Sigmoid colon (tissue), 7 donors: Measurements from ENCODE around the gene CSPG4. TPM values are rescaled to one million over a fixed set of nuclear protein-coding genes. Genes with fewer than 3 reads are reported as not detected.
"Not testable (repeated sequence)": the region's sequence is repeated elsewhere in the genome, so short reads cannot be mapped to it uniquely, and the experiment has no call there.

Source experiments
- DNase-seq: peaks from one replicate; pipeline ENCODE4 v3.0.0-alpha.2; 2019
- H3K27ac ChIP-seq, 4 donors: fragments of 200-600 bp; sonication (generic); one replicate each; pipeline ENCODE4 v1.5.1; 2016 to 2019; ENCODE audit warnings: mild to moderate bottlenecking in 1 of 4
- H3K27me3 ChIP-seq, 3 donors: fragments of 200-600 bp; sonication (generic); one replicate each; pipeline ENCODE4 v1.5.1; 2019; ENCODE audit warnings: mild to moderate bottlenecking in 1 of 3
- H3K36me3 ChIP-seq, 4 donors: fragments of 200-600 bp; sonication (generic); one replicate each; pipeline ENCODE4 v1.5.1; 2016 to 2019
- H3K4me1 ChIP-seq, 4 donors: fragments of 200-600 bp; sonication (generic); one replicate each; pipeline ENCODE4 v1.5.1; 2017 to 2019
- H3K4me3 ChIP-seq, 4 donors: fragments of 200-600 bp; sonication (generic); one replicate each; pipeline ENCODE4 v1.5.1; 2017 to 2019; ENCODE audit warnings: mild to moderate bottlenecking in 2 of 4, moderate library complexity in 1 of 4
- H3K9me3 ChIP-seq, 4 donors: fragments of 200-600 bp in 3 of 4; sonication (generic) in 3 of 4; one replicate each; pipeline versions ENCODE4 v1.5.1 to v1.6.1; 2013 to 2019
- EP300 ChIP-seq, 4 donors: sonication (generic); formaldehyde crosslinking; IDR thresholded peaks; one replicate each; pipeline ENCODE4 v1.6.1; 2017; ENCODE audit warnings: antibody characterized with exemption in 4 of 4
- POLR2A ChIP-seq, 2 donors: fragments of 450-650 bp; IDR thresholded peaks; one replicate each; pipeline ENCODE4 v1.6.1; 2016; ENCODE audit warnings: antibody characterized with exemption in 2 of 2, mild to moderate bottlenecking in 2 of 2, moderate library complexity in 2 of 2
- POLR2AphosphoS5 ChIP-seq, 4 donors: sonication (generic); formaldehyde crosslinking; IDR thresholded peaks; one replicate each; pipeline ENCODE4 v1.6.1; 2017; ENCODE audit warnings: antibody characterized with exemption in 4 of 4
- WGBS, 2 donors: extraction: QIAGEN DNeasy Blood & Tissue Kit; methylation state at CpG; one replicate each; pipeline ENCODE4 v1.1.7; 2013; 5-methylcytosine and 5-hydroxymethylcytosine counted together
- intact Hi-C: fragments of 100-400 bp; cut with DNase I; formaldehyde crosslinking; loops from one replicate; pipeline ENCODE4 v1.15.1; 2023
- polyA plus RNA-seq, 3 donors: library from polyadenylated mRNA; stranded (reverse); fragments of 200-250 nt; gene quantifications; one replicate each; pipeline ENCODE4 v1.2.3, GENCODE V29; 2013
- total RNA-seq, 4 donors: library from RNA; depleted of rRNA; stranded (reverse); fragments of >200 nt; gene quantifications; one replicate each; pipeline ENCODE4 v1.1.0, GENCODE V29; 2016
- TF ChIP-seq, protein P1 (sequence below), 4 experiments: fragments of 450-650 bp in 3 of 4; fragments of 200-600 bp in 1 of 4; IDR thresholded peaks; one replicate each; pipeline ENCODE4 v1.5.1; 2016 to 2019; ENCODE audit warnings: antibody characterized with exemption in 4 of 4, mild to moderate bottlenecking in 3 of 4, moderate library complexity in 2 of 4
- donor health status: healthy with polysubstance abuse.
- donor health status: Bipolar disorder and iron deficiency.
- donor health status: healthy.

Gene CSPG4
- total and polyA plus RNA-seq, 7 donors = 0.23 to 151 (median 45.7) TPM

- H3K4me1 ChIP-seq = peaks cover 0 to 71% (median 65%) of the 10 kb centered on the region in 4 donors
- peak; percentile 96 for DNase-seq
- H3K36me3 ChIP-seq = peaks cover 11 to 31% (median 21%) of the 10 kb centered on the region in 4 donors
- TF ChIP-seq, protein P1, sequence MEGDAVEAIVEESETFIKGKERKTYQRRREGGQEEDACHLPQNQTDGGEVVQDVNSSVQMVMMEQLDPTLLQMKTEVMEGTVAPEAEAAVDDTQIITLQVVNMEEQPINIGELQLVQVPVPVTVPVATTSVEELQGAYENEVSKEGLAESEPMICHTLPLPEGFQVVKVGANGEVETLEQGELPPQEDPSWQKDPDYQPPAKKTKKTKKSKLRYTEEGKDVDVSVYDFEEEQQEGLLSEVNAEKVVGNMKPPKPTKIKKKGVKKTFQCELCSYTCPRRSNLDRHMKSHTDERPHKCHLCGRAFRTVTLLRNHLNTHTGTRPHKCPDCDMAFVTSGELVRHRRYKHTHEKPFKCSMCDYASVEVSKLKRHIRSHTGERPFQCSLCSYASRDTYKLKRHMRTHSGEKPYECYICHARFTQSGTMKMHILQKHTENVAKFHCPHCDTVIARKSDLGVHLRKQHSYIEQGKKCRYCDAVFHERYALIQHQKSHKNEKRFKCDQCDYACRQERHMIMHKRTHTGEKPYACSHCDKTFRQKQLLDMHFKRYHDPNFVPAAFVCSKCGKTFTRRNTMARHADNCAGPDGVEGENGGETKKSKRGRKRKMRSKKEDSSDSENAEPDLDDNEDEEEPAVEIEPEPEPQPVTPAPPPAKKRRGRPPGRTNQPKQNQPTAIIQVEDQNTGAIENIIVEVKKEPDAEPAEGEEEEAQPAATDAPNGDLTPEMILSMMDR (IDR thresholded peaks at IDR 0.05) = peak in 3 of 4 experiments; percentile 20 to 30 (median 23)
- TF ChIP-seq EP300 (IDR thresholded peaks at IDR 0.05) (peak in 1 of 4 donors; percentile 78), POLR2AphosphoS5 (IDR thresholded peaks at IDR 0.05) (peak; percentile 35 to 71 (median 65)), POLR2A (IDR thresholded peaks at IDR 0.05) (no peak)
- peak overlapping the region; percentile 95 to 99 (median 97) for H3K27ac ChIP-seq
- WGBS, 2 donors = 34 to 35% methylated on average over 20 of the region's 20 CpGs
- H3K4me3 ChIP-seq = no peak overlapping the region
- H3K27me3 ChIP-seq = no peaks in the 10 kb centered on the region
- intact Hi-C loops = no loop called here
- no peaks in the 10 kb centered on the region for H3K9me3 ChIP-seq
Measured at GRCh38 chr15:75694241-75695182, 18.1 kb downstream of the CSPG4 start.

DNA sequence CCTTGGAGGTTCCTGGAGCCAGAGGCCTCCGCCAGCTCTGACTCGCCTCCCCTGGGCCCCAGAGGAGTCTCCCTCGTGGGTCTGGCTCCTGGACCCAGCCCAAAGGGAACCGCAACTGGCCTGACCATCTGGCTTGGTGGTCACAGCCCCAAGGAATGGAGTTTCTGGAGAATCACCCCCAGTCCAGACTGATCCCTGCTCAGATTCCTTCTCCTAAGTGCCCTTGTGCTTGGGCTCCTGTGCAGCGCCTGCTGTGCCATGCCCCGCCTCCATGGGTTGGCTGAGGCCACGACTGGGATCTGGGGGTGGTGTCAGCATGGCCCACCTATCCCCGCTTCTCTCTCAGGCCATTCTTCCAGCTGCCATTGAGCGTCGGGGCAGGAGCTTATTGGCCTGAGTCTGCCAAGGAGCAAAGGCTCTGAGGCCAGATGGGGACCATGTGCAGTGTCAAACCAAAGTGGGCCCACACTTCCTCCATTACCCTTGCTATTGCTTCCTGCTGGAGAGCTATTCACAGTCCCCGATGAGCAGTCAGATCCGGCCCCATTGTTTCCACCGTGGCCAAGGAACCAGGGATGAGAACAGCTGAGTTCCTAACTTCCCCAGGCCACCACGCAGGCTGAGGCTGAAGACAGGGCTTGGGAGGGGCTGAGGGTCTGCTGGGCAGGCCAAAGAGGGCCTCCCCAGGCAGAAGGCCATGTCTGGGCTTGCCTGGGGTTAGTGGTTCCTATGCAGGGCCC lies 19.0 kb downstream of the CSPG4 start:
- Histone ChIP-seq H3K4me3 (no peak overlapping the region), H3K9me3 (no peaks in the 10 kb centered on the region), H3K27me3 (no peaks in the 10 kb centered on the region), H3K4me1 (peaks cover 0 to 63% (median 56%) of the 10 kb centered on the region in 4 donors), H3K27ac (peak overlapping the region; percentile 95 to 99 (median 97)), H3K36me3 (peaks cover 19 to 39% (median 28%) of the 10 kb centered on the region in 4 donors)
- 48 to 67% methylated on average over 14 of the region's 14 CpGs for WGBS, 2 donors
- TF ChIP-seq POLR2AphosphoS5 (IDR thresholded peaks at IDR 0.05) (peak in 2 of 4 donors; percentile 11 to 54), POLR2A (IDR thresholded peaks at IDR 0.05) (no peak)
- DNase-seq = no peak
- intact Hi-C loops = no loop called here

- H3K4me3 ChIP-seq, DNase-seq, intact Hi-C loops, H3K9me3 ChIP-seq, H3K27me3 ChIP-seq: not testable (repeated sequence)
- peak overlapping the region; percentile 95 to 99 (median 97) for H3K27ac ChIP-seq
- peaks cover 0 to 57% (median 50%) of the 10 kb centered on the region in 4 donors for H3K4me1 ChIP-seq
- H3K36me3 ChIP-seq = peaks cover 25 to 45% (median 34%) of the 10 kb centered on the region in 4 donors
- 68 to 78% methylated on average over 11 of the region's 15 CpGs for WGBS, 2 donors
Measured at GRCh38 chr15:75693028-75693427, 19.6 kb downstream of the CSPG4 start.

DNA sequence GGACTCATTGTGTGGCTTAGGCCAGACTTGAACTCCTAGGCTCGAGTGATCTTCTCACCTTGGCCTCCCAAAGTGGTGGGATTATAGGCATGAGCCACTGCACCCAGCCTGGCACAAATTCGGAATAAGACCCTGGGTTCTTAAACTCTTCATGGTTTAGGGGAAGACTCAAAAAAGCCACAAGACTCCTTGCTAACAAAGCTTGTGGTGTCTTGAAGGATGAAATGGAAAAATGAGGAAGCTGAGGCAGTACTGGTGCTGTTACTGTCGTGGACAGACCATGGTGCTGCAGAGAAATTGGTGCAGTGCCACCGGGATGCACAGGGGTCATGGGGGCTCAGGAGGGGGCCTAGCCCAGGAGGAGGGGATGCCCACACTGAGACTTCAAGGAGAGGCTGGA lies 20.3 kb downstream of the CSPG4 start:
- Histone ChIP-seq H3K27ac (peak overlapping the region in 3 of 4 donors; percentile 44 to 99 (median 97)), H3K36me3 (peaks cover 31 to 53% (median 41%) of the 10 kb centered on the region in 4 donors), H3K4me1 (peaks cover 0 to 51% (median 47%) of the 10 kb centered on the region in 4 donors)
- DNase-seq, H3K4me3 ChIP-seq, intact Hi-C loops, H3K9me3 ChIP-seq, H3K27me3 ChIP-seq: not testable (repeated sequence)
- 65 to 72% methylated on average over 4 of the region's 4 CpGs for WGBS, 2 donors

DNA sequence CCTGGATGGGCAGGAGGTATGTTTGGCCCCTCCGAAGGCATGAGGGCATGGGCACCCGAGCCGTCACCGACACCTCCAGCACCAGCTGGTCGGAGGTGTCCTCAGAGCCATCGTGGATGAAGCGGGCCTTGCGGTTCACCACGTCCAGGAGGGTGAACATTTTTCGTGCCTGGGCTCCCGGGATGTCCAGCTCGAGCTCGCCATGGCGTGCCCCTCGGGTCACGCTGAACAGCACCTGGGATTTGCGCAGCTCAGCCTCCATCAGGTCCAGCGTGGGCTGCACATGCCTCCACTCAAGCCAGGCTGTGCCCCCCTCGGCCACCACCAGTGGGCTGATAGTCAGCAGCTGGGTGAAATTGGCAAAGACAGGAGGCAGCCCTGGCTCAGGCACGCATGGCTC lies 23.2 kb downstream of the CSPG4 start:
- H3K9me3 ChIP-seq, DNase-seq, H3K27me3 ChIP-seq, H3K4me3 ChIP-seq: not testable (repeated sequence)
- Histone ChIP-seq H3K36me3 (peaks cover 41 to 73% (median 55%) of the 10 kb centered on the region in 4 donors), H3K4me1 (peaks cover 0 to 44% (median 36%) of the 10 kb centered on the region in 4 donors), H3K27ac (peak overlapping the region in 3 of 4 donors; percentile 8 to 99 (median 26))
- 92% methylated on average over 20 of the region's 20 CpGs for WGBS, 2 donors
- peak in 3 of 4 donors; percentile 1 to 34 (median 8) for TF ChIP-seq POLR2AphosphoS5 (IDR thresholded peaks at IDR 0.05)
- intact Hi-C loops = loop anchor here (5.0 kb wide), 1 partner anchor 113 kb away; no protein-coding TSS in a partner anchor

DNA sequence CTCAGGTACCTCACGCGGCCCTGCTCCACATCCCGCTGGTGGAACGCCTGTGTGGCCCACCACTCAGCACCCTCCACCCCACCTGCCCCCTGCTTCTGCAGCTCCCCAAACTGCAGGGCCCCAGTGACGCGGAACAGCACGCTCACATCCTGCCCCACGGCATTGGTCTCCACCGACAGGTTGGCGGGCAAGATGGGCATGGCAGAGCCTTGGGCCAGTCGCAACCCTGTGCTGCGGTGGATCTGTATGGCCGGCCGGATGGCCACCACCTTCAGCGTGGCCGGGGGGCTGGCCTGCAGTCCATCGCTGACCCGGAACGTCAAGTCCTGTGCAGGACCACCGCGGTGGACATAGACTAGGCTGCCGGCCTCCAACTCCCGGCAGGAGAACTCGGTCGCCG lies 23.8 kb downstream of the CSPG4 start:
- intact Hi-C loops = loop anchor here (5.0 kb wide), 1 partner anchor 113 kb away; no protein-coding TSS in a partner anchor
- TF ChIP-seq POLR2AphosphoS5 (IDR thresholded peaks at IDR 0.05) = no peak
- peaks cover 44 to 79% (median 60%) of the 10 kb centered on the region in 4 donors for H3K36me3 ChIP-seq
- H3K9me3 ChIP-seq = no peaks in the 10 kb centered on the region
- peaks cover 0 to 44% (median 34%) of the 10 kb centered on the region in 4 donors for H3K4me1 ChIP-seq
- no peaks in the 10 kb centered on the region for H3K27me3 ChIP-seq
- DNase-seq = no peak
- peak overlapping the region in 3 of 4 donors; percentile 35 to 99 (median 63) for H3K27ac ChIP-seq
- 95% methylated on average over 26 of the region's 26 CpGs for whole genome bisulfite sequencing, 2 donors
- H3K4me3 ChIP-seq = no peak overlapping the region

DNA sequence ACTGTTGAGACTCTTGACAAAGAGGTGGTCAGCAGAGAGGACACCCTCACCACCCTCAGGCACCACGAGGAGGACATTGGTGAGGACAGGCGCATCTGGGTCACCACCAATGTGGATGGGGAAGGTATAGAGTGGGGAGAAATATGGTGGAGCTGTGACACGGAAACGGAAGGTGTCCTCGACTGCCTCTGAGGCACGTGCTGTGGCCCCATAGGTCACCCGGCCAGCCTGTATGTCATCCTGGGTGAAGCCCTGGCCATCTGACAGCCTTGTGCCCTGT lies 24.4 kb downstream of the CSPG4 start:
- peaks cover 44 to 84% (median 61%) of the 10 kb centered on the region in 4 donors for H3K36me3 ChIP-seq
- H3K9me3 ChIP-seq = no peaks in the 10 kb centered on the region
- DNase-seq = no peak
- WGBS, 2 donors = 92 to 95% methylated on average over 7 of the region's 7 CpGs
- TF ChIP-seq, protein P1 (IDR thresholded peaks at IDR 0.05) = no peak
- TF ChIP-seq POLR2AphosphoS5 (IDR thresholded peaks at IDR 0.05) = peak in 2 of 4 donors; percentile 3 to 54
- no peaks in the 10 kb centered on the region for H3K27me3 ChIP-seq
- no peak overlapping the region for H3K4me3 ChIP-seq
- intact Hi-C loops = loop anchor here (5.0 kb wide), 1 partner anchor 114 kb away; no protein-coding TSS in a partner anchor
- peaks cover 0 to 43% (median 32%) of the 10 kb centered on the region in 4 donors for H3K4me1 ChIP-seq
- peak overlapping the region in 3 of 4 donors; percentile 35 to 99 (median 63) for H3K27ac ChIP-seq
